Lower lobe of right lung (tissue), 2 donors: Measurements from ENCODE around the gene DET1. TPM values are rescaled to one million over a fixed set of nuclear protein-coding genes. Genes with fewer than 3 reads are reported as not detected.
"Not testable (repeated sequence)": the region's sequence is repeated elsewhere in the genome, so short reads cannot be mapped to it uniquely, and the experiment has no call there.

Experiments
- ATAC-seq, 2 donors: fragments of 200-7000 bp; cut with Tn5 transposase; one replicate each; pipeline ENCODE4 v1.9.1; 2020 to 2022; ENCODE audit warnings: mild to moderate bottlenecking in 2 of 2, moderate library complexity in 2 of 2
- DNase-seq: peaks from one replicate; pipeline ENCODE4 v3.0.0-alpha.2; 2020
- H3K27ac ChIP-seq: fragments of 200-600 bp; one replicate; pipeline ENCODE4 v1.8.0; 2022
- H3K27me3 ChIP-seq: fragments of 200-600 bp; one replicate; pipeline ENCODE4 v1.8.0; 2022; ENCODE audit warnings: low read depth
- H3K36me3 ChIP-seq: fragments of 200-600 bp; one replicate; pipeline ENCODE4 v1.8.0; 2022; ENCODE audit warnings: mild to moderate bottlenecking
- H3K4me1 ChIP-seq: fragments of 200-600 bp; one replicate; pipeline ENCODE4 v1.8.0; 2022
- H3K4me3 ChIP-seq: fragments of 200-600 bp; one replicate; pipeline ENCODE4 v1.8.0; 2022; ENCODE audit warnings: mild to moderate bottlenecking
- H3K9me3 ChIP-seq: fragments of 200-600 bp; one replicate; pipeline ENCODE4 v1.8.0; 2022
- intact Hi-C: fragments of 100-400 bp; cut with DNase I; formaldehyde crosslinking; loops from one replicate; pipeline ENCODE4 v1.11.0; 2022
- total RNA-seq: library from RNA; stranded (reverse); fragmentation: NEBNext Ultra II Directional; extraction: Animal tissue kit (Norgen Biotek cat#: 25700); gene quantifications from one replicate; pipeline ENCODE4 v1.2.1, GENCODE V29; 2021
- TF ChIP-seq, protein P1 (sequence below): fragments of 200-600 bp; IDR thresholded peaks from one replicate; pipeline ENCODE4 v1.8.0; 2022; ENCODE audit warnings: antibody characterized with exemption, mild to moderate bottlenecking
- donor health status: DM: no; HTN: yes; CAD: no; lungs with severe emphysema.

Gene DET1
- total RNA-seq, 1 donor from 2014 or later: 5.0 TPM

- Histone ChIP-seq H3K9me3 (no peaks in the 10 kb centered on the region), H3K27ac (no peak overlapping the region), H3K4me1 (no peaks in the 10 kb centered on the region), H3K36me3 (peaks cover 65% of the 10 kb centered on the region), H3K27me3 (no peaks in the 10 kb centered on the region), H3K4me3 (no peak overlapping the region)
- intact Hi-C loops: no loop called here
- ATAC-seq: no peak
- DNase-seq: no peak
- TF ChIP-seq, protein P1, sequence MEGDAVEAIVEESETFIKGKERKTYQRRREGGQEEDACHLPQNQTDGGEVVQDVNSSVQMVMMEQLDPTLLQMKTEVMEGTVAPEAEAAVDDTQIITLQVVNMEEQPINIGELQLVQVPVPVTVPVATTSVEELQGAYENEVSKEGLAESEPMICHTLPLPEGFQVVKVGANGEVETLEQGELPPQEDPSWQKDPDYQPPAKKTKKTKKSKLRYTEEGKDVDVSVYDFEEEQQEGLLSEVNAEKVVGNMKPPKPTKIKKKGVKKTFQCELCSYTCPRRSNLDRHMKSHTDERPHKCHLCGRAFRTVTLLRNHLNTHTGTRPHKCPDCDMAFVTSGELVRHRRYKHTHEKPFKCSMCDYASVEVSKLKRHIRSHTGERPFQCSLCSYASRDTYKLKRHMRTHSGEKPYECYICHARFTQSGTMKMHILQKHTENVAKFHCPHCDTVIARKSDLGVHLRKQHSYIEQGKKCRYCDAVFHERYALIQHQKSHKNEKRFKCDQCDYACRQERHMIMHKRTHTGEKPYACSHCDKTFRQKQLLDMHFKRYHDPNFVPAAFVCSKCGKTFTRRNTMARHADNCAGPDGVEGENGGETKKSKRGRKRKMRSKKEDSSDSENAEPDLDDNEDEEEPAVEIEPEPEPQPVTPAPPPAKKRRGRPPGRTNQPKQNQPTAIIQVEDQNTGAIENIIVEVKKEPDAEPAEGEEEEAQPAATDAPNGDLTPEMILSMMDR: no peak
Measured at GRCh38 chr15:88477126-88477525, 69.4 kb downstream of the DET1 start.

- intact Hi-C loops: no loop called here
- Histone ChIP-seq H3K4me1 (no peaks in the 10 kb centered on the region), H3K27me3 (no peaks in the 10 kb centered on the region), H3K9me3 (no peaks in the 10 kb centered on the region), H3K4me3 (no peak overlapping the region), H3K36me3 (peaks cover 70% of the 10 kb centered on the region), H3K27ac (no peak overlapping the region)
- TF ChIP-seq, protein P1: no peak
- DNase-seq: no peak
- no peak for ATAC-seq
Measured at GRCh38 chr15:88476635-88477060, 69.8 kb downstream of the DET1 start.

DNA sequence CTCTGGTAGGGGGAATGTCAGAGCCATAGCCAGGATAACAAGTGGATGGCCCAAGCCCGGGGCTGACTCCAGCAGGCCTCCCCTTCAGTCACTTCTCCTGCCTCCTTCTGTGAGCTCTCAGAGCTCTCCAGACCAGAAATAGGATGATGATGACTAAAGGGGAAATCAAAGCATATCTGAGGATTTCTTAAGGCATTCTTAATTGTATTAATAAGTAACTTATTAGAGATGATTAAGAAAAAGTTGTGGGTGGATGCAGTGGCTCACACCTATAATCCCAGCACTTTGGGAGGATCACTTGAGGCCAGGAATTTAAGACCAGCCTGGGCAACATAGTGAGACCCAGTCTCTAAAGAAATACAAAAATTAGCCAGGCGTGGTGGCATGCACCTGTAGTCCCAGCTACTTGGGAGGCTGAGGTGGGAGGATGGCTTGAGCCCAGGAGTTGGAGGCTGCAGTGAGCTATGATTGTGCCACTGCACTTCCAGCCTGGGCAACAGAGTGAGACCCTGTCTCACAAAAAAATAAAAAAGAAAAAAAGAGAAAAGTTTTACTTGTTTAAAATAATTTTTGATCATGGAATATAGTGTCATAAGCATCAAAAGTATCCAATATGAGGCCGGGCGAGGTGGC is 72.7 kb downstream of the DET1 start:
- H3K36me3 ChIP-seq: peaks cover 63% of the 10 kb centered on the region
- intact Hi-C loops, H3K27ac ChIP-seq, H3K27me3 ChIP-seq, ATAC-seq, H3K4me3 ChIP-seq, H3K9me3 ChIP-seq, H3K4me1 ChIP-seq, DNase-seq: not testable (repeated sequence)

DNA sequence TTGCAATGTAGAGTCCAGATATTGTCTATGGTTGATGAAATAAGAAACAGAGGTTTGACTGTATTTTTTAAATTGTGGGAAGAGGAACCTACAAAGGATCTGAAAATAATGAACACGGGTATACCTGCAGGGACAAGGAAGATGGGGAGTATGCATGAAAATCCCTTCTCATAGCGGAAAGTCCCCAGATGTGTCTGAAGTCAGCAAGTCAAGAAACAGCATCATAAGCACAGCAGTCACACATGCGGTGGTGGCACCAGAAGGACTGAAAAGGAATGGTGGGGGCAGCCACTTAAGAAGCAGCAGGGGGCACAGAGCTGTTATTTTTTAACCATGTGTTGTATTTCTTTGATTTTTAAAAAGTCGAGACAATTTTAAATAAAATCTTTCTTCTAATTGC is 74.3 kb downstream of the DET1 start:
- no peaks in the 10 kb centered on the region for H3K9me3 ChIP-seq
- no peak overlapping the region for H3K4me3 ChIP-seq
- TF ChIP-seq, protein P1: no peak
- H3K4me1 ChIP-seq: peaks cover 12% of the 10 kb centered on the region
- intact Hi-C loops: no loop called here
- no peak for DNase-seq
- peaks cover 47% of the 10 kb centered on the region for H3K36me3 ChIP-seq
- no peak for ATAC-seq
- no peak overlapping the region for H3K27ac ChIP-seq
- H3K27me3 ChIP-seq: no peaks in the 10 kb centered on the region

- peaks cover 19% of the 10 kb centered on the region for H3K4me1 ChIP-seq
- intact Hi-C loops: no loop called here
Measured at GRCh38 chr15:88470625-88471372, 75.7 kb downstream of the DET1 start.

More at GRCh38 chr15:88470625-88471372, 75.7 kb downstream of the DET1 start:
- Histone ChIP-seq H3K4me3 (no peak overlapping the region), H3K27ac (no peak overlapping the region), H3K27me3 (no peaks in the 10 kb centered on the region), H3K9me3 (no peaks in the 10 kb centered on the region), H3K36me3 (peaks cover 35% of the 10 kb centered on the region)
- TF ChIP-seq, protein P1: no peak
- ATAC-seq (no peak), DNase-seq (no peak)
